ES-I3 (cell line): Measurements from ENCODE around the gene PFN3.

ENCODE experiments used
- H3K36me3 ChIP-seq: 2 replicates; pipeline ENCODE4 v1.6.1; 2013; ENCODE audit warnings: mild to moderate bottlenecking, low read length, control low read depth, moderate library complexity; ENCODE audit not compliant: insufficient read depth
- H3K4me1 ChIP-seq: 2 replicates; pipeline ENCODE4 v1.6.1; 2013; ENCODE audit warnings: mild to moderate bottlenecking, control low read depth, low read length; ENCODE audit not compliant: insufficient read depth
- H3K9ac ChIP-seq: 2 replicates; pipeline ENCODE4 v1.6.1; 2013; ENCODE audit warnings: low read depth, mild to moderate bottlenecking, low read length, moderate library complexity
- H3K9me3 ChIP-seq: 2 replicates; pipeline ENCODE4 v1.6.1; 2013; ENCODE audit warnings: mild to moderate bottlenecking, low read length, moderate library complexity; ENCODE audit not compliant: control insufficient read depth, insufficient read depth

Gene PFN3

DNA sequence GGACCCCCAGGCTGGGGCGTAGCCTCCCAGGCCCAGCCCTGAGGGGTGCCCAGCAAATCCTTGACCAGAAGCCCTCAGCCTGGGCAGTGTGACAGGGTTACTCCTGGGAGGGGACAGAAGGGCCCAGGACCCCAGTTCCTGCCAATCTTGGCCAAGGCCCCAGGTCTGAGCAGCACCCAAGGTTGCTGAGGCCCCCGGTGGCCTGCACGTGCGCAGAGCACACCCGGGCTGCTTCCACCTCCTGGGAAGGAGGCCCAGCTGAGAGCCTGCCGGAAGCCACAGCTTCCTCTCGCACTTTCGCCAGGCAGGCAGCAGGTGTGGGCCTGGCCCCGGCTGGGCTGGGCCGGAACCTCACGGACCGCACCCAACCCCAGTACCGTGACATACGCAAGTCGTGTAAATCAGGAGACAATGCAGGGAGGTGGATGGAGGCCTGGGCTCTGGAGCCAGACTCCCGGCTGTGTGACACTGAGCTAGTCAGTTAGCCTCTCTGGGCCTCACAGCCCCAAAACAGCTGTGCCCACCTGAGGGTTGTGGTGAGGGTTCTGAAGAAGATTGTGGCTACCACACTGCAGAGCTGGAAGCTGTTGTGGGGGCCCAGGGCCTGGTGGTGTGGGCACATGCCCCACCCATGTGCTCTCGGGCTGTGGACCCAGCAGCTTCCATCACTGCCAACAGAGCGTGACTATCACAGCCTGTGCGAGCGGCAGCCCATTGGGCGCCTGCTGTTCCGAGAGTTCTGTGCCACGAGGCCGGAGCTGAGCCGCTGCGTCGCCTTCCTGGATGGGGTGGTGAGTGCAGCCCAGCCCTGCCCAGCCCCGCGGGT is 31.1 kb upstream of the PFN3 start:
- Histone ChIP-seq H3K4me1 (peaks cover 10% of the 10 kb centered on the region), H3K36me3 (peaks cover 4% of the 10 kb centered on the region), H3K9ac (no peak overlapping the region), H3K9me3 (no peaks in the 10 kb centered on the region)

DNA sequence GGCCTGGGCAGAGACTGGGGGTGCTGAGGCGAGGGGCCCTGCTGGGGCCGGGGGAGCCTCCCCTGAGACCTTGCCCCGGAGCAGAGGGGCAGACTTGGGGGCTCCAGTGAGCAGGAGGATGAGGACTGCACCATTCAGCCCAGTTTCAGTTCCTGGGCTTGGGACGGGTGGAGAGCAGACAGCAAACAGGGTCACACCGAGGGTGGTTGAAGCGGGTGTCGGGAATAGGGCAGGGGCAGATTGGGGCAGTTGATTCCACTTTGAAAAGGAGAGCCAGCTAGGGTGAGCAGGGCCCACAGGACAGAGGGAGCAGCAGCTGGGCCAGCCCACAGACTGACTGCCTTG is 30.5 kb upstream of the PFN3 start:
- Histone ChIP-seq H3K4me1 (peaks cover 10% of the 10 kb centered on the region), H3K36me3 (peaks cover 4% of the 10 kb centered on the region), H3K9ac (no peak overlapping the region), H3K9me3 (no peaks in the 10 kb centered on the region)

DNA sequence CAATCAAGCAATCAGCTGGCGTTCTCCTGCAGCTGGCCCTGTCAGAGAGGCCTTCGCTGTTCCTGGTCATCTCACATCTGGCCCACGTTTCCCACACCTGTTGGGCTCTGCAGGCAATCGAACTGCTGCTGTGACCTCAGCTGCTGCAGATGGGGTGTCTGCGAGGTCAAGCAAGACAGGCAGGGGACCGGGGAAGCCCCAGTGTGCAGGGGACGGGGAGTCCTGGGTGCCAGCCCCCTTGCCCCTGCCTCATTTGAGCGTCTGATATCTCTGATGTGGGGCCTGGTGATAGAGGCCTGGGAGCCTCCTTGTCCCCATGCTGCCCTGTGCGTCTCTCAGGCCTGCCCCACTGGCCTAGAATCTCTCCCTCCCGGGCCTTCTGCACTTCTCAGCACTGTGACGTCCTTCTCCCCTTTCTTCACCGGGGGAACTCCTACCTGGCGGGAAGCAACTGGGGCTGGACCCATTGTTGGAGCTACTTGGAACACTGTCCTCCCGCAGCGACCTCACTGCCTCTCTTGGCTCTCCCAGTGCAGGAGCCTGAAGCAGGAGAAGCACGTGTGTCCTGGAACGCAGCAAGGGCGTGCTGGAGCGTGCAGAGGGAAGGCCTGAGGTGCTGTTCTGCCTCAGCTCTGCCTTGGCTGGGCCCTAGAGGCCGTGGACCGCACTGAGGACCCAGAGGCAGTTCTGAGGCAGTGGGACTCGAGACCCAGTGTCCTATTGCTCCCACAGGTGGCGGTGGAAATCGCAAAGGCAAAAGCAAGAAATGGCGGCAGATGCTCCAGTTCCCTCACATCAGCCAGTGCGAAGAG is 29.9 kb upstream of the PFN3 start:
- H3K9ac ChIP-seq, result no peak overlapping the region
- H3K36me3 ChIP-seq, result peaks cover under 1% of the 10 kb centered on the region
- no peaks in the 10 kb centered on the region for H3K9me3 ChIP-seq
- H3K4me1 ChIP-seq, result peaks cover 10% of the 10 kb centered on the region

DNA sequence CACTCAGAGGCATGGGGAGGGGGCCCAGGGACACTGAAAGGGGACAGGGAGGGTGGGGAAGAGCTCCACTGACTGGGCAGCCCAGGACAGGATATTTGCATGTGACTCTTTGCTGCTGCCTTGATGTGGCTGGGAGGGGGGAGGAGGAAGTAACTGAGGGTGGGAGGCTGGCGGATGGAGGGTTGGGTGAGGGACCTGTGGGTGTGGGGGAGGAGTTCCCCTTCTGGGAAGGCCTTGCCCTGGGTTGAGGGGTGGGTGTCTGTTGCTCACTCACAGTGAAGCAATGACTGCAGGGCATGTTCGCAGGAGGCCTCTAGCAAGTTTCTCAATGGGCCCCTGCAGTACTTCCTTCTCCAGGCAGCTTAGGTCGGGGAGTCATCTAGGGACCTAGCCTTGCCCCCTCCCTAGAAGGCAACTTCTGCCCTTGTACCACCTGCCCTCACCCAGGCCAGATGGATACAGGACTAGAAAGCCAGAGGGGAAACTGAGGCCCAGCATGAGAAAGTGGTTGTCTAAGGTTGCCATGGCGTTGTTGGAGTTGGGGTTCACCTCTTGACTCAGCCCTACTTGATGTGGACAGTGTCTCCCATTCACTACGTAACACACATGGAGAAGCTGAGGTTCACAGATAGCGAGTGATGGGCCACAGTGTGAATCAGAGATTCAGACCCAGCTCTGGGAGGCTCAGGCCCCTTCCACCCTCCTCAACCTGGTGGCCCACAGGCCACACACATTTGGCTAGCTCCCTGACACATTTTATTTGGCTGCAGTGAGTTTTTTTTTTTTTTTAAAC is 29.0 kb upstream of the PFN3 start:
- Histone ChIP-seq H3K9me3 (no peaks in the 10 kb centered on the region), H3K9ac (no peak overlapping the region), H3K36me3 (no peaks in the 10 kb centered on the region; the same call in 1 of the 2 replicates), H3K4me1 (peaks cover 10% of the 10 kb centered on the region)

DNA sequence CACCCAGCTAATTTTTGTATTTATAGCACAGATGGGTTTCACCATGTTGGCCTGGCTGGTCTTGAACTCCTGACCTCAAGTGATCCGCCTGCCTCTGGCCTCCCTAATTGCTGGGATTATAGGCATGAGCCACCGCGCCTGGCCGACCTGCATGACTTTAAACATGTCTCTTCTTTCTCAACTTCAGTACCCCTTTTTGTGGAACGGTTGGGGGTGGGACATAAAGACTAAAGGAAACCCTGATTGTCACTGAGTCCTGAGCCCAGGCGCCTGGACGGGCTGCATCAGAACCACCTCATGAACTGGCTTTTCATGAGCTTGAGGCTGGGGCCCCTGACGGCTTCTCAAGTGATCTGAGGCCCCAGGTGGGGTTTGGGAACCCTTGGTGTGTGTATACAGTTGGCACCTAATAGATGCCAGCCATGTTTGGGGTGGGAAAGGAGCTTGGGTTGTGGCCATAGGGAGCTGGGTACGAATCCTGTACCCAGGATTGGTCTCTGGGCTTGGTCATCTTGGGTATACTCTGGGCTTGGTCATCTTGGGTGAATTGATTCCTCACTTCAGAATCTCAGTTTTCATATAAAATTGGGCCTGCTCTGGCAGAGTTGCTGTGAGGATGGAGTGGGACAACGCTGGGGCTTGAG is 28.2 kb upstream of the PFN3 start:
- H3K36me3 ChIP-seq, result no peaks in the 10 kb centered on the region; the same call in 1 of the 2 replicates
- H3K9me3 ChIP-seq, result no peaks in the 10 kb centered on the region
- H3K4me1 ChIP-seq, result peaks cover 10% of the 10 kb centered on the region
- H3K9ac ChIP-seq, result no peak overlapping the region

DNA sequence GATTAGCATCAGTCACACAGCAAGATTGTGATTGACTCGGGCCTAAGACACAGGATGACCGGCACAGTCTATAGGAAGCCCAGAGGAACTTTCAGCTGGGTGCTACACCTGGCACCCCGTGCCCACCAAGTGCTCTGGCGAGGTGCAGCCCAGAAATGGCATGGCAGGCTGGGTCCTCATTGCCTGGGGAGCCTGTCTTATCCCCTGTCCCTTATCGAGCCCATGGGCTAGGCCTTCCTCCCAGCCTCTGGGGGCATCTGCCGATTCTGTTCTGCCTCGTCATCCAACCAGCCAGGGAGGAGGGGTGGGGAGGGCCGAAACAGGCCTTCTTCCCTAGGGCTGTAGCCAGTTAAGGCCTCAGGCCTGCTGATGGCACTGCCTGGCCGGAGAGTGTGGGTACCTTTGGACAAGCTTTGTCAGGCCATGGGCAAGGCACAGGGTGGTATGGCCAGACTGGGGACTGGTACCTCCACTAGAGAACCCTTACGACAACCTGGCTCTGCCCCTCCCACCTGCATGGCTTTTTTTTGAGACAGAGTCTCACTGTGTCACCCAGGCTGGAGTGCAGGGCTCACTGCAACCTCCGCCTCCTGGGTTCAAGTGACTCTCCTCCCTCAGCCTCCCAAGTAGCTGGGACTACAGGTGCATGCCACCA is 27.6 kb upstream of the PFN3 start:
- Histone ChIP-seq H3K36me3 (no peaks in the 10 kb centered on the region; the same call in 1 of the 2 replicates), H3K9me3 (no peaks in the 10 kb centered on the region), H3K4me1 (peaks cover 10% of the 10 kb centered on the region), H3K9ac (0 out of 2 replicates have a peak overlapping the region, but pooled peaks have one; percentile 80)

DNA sequence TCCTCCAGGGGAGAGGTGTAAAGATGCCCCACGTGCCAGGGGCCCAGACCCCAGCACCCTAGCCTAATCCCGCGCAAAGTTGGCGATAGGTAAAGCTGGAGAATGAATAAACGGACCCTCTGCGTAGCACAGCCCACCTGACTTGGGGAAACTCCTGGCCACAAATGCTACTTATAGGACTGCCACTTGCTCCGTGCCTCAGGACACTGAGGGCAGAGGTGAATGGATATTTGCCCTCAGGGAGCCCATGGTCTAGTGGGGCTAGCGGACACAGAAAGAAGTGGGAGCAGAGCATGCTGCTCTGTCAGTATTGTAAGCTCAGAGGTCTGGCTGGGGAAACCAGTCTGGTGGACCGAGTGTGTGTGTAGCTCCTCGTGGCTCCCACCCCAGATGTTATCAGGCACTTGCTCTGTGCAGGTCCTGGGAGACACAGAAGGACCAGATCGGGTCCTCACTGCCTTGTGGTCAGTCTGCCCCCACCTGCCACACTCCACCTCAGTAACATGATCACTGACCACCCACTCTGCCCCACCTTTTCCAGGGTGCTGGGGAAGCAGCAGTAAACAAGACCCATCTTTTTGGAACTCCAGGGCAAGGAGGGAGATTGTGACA is 26.9 kb upstream of the PFN3 start:
- Histone ChIP-seq H3K9me3 (no peaks in the 10 kb centered on the region), H3K9ac (peak overlapping the region; percentile 80), H3K36me3 (no peaks in the 10 kb centered on the region; the same call in 1 of the 2 replicates), H3K4me1 (peaks cover 10% of the 10 kb centered on the region)

DNA sequence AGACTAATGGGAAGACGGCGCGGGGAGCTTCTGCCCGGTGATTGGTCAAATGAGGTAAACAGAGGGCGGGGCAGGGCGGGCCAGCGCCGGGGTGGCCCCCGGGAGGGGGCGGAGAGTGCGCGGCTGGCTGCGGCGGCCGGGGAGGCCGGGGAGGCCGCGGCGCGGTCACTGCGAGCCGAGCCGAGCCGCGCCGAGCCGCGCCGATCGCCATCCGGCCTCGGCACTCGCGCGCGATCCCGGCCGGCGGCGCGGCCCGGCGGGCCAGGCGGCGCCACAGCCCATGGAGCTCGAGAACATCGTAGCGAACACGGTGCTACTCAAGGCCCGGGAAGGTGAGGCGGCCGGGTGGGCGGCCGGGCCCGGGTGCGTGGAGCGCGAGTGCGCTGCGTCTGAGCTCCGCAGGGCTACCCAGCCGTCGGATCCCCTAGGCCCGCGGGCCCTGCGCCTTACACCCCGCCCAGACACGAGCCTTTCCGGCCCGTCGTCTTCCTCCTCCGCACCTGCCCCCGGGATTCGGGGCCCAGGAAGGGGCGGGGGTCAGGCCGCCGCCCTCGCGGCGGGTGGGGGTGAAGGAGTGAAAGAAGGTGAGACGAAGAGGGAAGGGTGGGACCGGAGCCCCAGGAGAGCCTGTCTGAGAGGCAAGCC is 26.2 kb upstream of the PFN3 start, which contains the start of gene GRK6:
TSS of gene GRK6 (plus strand) at position 111 of the 645 bp plus-strand sequence. CDS start at position 281, 170 bp downstream.
- Histone ChIP-seq H3K4me1 (peaks cover 10% of the 10 kb centered on the region), H3K9me3 (no peaks in the 10 kb centered on the region), H3K36me3 (no peaks in the 10 kb centered on the region), H3K9ac (peak within 1 kb of the TSS; percentile 80)

DNA sequence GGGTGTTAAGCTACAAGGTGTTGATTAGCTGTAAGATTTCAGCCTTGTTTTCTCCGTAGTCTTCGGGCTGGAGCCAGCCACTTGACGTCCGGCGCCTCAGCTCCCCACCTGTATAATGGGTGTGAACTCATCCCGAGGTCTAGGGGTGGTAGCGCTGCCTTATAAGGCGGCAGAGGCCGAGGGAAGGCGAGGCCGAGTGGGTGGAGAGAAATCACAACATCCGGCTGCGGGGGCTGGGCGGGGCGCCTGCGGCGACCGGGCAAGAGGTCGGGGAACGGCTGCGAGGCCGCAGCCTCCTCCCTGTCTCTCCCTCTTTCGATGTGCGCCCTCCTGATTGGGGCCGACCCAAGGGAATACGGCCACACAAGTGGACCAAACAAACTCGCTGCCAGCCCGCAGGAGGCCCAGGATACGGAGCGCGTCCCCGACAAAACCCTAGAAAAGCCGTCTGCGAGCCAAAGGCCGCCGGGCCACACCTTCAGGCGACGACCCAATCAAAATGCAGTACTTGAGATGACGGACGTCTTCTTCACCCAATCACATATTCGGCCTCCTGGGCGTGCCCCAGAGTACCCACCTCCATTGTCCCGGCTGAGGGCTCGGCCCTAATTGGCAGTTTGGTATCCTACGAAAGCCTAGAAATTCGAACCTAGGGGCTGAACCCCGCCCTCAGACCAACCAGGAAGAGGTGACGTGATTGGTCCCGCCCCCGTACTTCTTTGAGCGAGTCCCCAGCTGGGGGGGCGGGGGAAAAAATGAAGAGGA is 25.5 kb upstream of the PFN3 start:
- Histone ChIP-seq H3K36me3 (no peaks in the 10 kb centered on the region), H3K9ac (peak overlapping the region; percentile 77), H3K9me3 (no peaks in the 10 kb centered on the region), H3K4me1 (peaks cover 12% of the 10 kb centered on the region)

DNA sequence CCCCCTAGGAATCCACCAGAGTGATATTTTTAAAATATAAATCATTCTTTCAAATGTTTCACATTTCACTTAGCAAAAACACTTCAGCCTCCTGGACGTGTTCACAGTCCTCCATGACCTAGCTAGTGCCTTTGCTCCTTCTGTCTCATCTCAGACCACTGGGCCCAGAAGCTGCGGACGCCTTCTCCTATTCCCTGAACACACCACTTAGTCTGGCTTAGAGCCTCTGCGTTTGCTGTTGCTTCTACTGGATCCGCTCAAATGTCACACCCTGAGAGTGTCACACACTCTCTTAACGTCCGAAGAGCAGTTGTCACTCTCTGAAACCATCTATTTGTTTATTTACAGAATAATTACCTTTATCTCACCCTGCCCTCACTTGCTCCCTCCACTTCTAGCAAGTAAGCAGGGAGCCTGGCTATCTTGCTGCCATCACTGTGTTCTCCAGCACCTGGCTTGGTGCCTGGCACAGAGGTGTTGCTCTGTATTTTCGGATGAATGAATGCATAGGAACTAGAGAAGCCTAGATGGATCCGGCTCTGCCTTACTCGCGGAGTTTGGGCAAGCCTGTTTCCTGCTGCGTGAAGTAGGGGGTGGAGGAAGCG is 24.8 kb upstream of the PFN3 start:
- Histone ChIP-seq H3K9ac (peak overlapping the region; percentile 77; the same call in 1 of the 2 replicates), H3K36me3 (no peaks in the 10 kb centered on the region), H3K4me1 (peaks cover 13% of the 10 kb centered on the region), H3K9me3 (no peaks in the 10 kb centered on the region)

DNA sequence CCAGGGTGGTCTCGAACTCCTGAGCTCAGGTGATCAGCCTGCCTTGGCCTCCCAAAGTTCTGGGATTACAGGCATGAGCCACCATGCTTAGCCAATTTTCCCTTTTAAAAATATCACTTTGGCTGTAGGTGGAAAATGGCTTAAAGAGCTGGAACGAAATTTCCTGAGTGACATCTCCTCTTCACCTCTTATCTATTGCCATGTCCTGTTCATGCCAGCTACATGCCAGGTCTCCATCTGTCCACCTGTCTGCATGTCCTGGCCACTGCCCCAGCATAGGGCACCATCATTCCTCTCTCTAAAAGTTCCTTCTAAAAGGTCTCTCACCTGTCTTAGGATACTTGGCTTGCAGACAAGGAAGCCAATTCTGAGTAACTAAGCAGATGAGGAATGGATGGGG is 23.2 kb upstream of the PFN3 start:
- Histone ChIP-seq H3K9me3 (no peaks in the 10 kb centered on the region), H3K36me3 (no peaks in the 10 kb centered on the region), H3K4me1 (peaks cover 11% of the 10 kb centered on the region), H3K9ac (no peak overlapping the region)
